H1 (cell line): ENCODE data around the gene NAT8L. TPM values are rescaled to one million over a fixed set of nuclear protein-coding genes. Genes with fewer than 3 reads are reported as not detected.

Experiments
- CTCF ChIA-PET: fragments of 300-600 bp; sonication (Branson Sonifier 250); formaldehyde crosslinking; loops from one replicate; lab custom pipeline; 2021; ENCODE audit not compliant: partially characterized antibody; lab: Charles Lee
- POLR2A ChIA-PET: fragments of 300-600 bp; sonication (Branson Sonifier 250); formaldehyde crosslinking; loops from one replicate; lab custom pipeline; 2021; ENCODE audit warnings: inconsistent platforms; ENCODE audit not compliant: partially characterized antibody; lab: Charles Lee
- DNase-seq, 2 experiments: peaks; one replicate each; pipeline versions ENCODE4 v3.0.0 to v3.0.0-alpha.2; 2010 to 2022; ENCODE audit warnings: low spot score in 2 of 2, low read depth in 1 of 2, mixed read lengths in 1 of 2
- FAIRE-seq: peaks from 2 replicates; lab custom pipeline; 2011; peaks lifted over from hg19 to GRCh38; lab: Jason Lieb, UNC
- H2AFZ ChIP-seq: 2 replicates; pipeline ENCODE4 v1.8.1; 2012; ENCODE audit warnings: low read length, inconsistent platforms
- H2AK5ac ChIP-seq: 2 replicates; pipeline ENCODE4 v1.6.1; 2013; ENCODE audit warnings: low read depth, low read length
- H2BK120ac ChIP-seq: replicated peaks from 2 replicates; pipeline ENCODE3; 2013; ENCODE audit warnings: low read depth, low read length, inconsistent platforms
- H2BK12ac ChIP-seq: 2 replicates; pipeline ENCODE4 v1.6.1; 2013; ENCODE audit warnings: low read depth, low read length
- H2BK15ac ChIP-seq: 2 replicates; pipeline ENCODE4 v1.6.1; 2013; ENCODE audit warnings: low read length
- H2BK20ac ChIP-seq: 2 replicates; pipeline ENCODE4 v1.6.1; 2013; ENCODE audit warnings: low read length
- H2BK5ac ChIP-seq: 2 replicates; pipeline ENCODE4 v1.6.1; 2013; ENCODE audit warnings: low read depth, low read length
- H3K14ac ChIP-seq: 2 replicates; pipeline ENCODE4 v1.6.1; 2013; ENCODE audit warnings: inconsistent platforms; ENCODE audit not compliant: insufficient read length
- H3K18ac ChIP-seq: 2 replicates; pipeline ENCODE4 v1.6.1; 2013; ENCODE audit warnings: low read length; ENCODE audit errors: extremely low read depth
- H3K23ac ChIP-seq: 2 replicates; pipeline ENCODE4 v1.6.1; 2013; ENCODE audit warnings: inconsistent platforms; ENCODE audit not compliant: insufficient read length
- H3K23me2 ChIP-seq: 2 replicates; pipeline ENCODE4 v1.6.1; 2013; ENCODE audit warnings: low read depth, low read length
- H3K27ac ChIP-seq: 2 replicates; pipeline ENCODE4 v1.6.1; 2011; ENCODE audit warnings: low read depth, low read length, inconsistent platforms
- H3K27me3 ChIP-seq, 4 experiments: replicated peaks in 1 of 4; 1 replicate in 1 of 4; 2 replicates in 3 of 4; pipeline versions ENCODE4 v1.6.1 to v1.8.1; 2011 to 2013; ENCODE audit warnings: low read length in 3 of 4, mild to moderate bottlenecking in 3 of 4, inconsistent platforms in 2 of 4, mixed read lengths in 2 of 4, moderate library complexity in 1 of 4; ENCODE audit not compliant: control insufficient read depth in 3 of 4, insufficient read depth in 3 of 4; ENCODE audit errors: extremely low read depth in 1 of 4
- H3K36me3 ChIP-seq, 4 experiments: 2 replicates each; pipeline versions ENCODE4 v1.6.1 to v1.8.1; 2011 to 2013; ENCODE audit warnings: mild to moderate bottlenecking in 4 of 4, low read length in 3 of 4, moderate library complexity in 2 of 4, control low read depth in 1 of 4, inconsistent platforms in 1 of 4; ENCODE audit not compliant: insufficient read depth in 4 of 4, control insufficient read depth in 2 of 4
- H3K4ac ChIP-seq: replicated peaks from 2 replicates; pipeline ENCODE3; 2013; ENCODE audit warnings: low read length, low read depth, mixed read lengths, inconsistent platforms; ENCODE audit not compliant: insufficient read length
- H3K4me1 ChIP-seq, 4 experiments: replicated peaks in 1 of 4; 1 replicate in 1 of 4; 2 replicates in 3 of 4; pipeline versions ENCODE4 v1.6.1 to v1.8.1; 2011 to 2013; ENCODE audit warnings: low read length in 3 of 4, inconsistent platforms in 2 of 4, mixed read lengths in 1 of 4; ENCODE audit not compliant: insufficient read depth in 4 of 4, control insufficient read depth in 3 of 4
- H3K4me2 ChIP-seq, 2 experiments: 2 replicates each; pipeline versions ENCODE4 v1.6.1 to v1.8.1; 2011 to 2013; ENCODE audit warnings: low read depth in 2 of 2, low read length in 2 of 2, control low read depth in 1 of 2, inconsistent platforms in 1 of 2, mild to moderate bottlenecking in 1 of 2; ENCODE audit not compliant: insufficient read depth in 1 of 2
- H3K4me3 ChIP-seq, 4 experiments: fragments of 200-600, 300-600 bp in 1 of 4; sonication (generic), shearing (Covaris generic), sonication (Bioruptor Twin) in 1 of 4; 2 replicates each; pipeline versions ENCODE4 v1.5.1 to v1.8.1; 2011 to 2016; ENCODE audit warnings: low read length in 4 of 4, low read depth in 3 of 4, control low read depth in 2 of 4, inconsistent platforms in 2 of 4, mild to moderate bottlenecking in 2 of 4, mixed read lengths in 1 of 4, moderate library complexity in 1 of 4; ENCODE audit not compliant: insufficient read depth in 2 of 4; ENCODE audit errors: extremely low read depth in 1 of 4
- H3K56ac ChIP-seq: replicated peaks from 2 replicates; pipeline ENCODE3; 2013; ENCODE audit warnings: low read depth, mild to moderate bottlenecking, mixed read lengths, low read length, inconsistent platforms; ENCODE audit not compliant: insufficient read length
- H3K79me1 ChIP-seq: 2 replicates; pipeline ENCODE4 v1.6.1; 2013; ENCODE audit warnings: low read depth, low read length, control low read depth
- H3K79me2 ChIP-seq, 2 experiments: 2 replicates each; pipeline versions ENCODE4 v1.6.1 to v1.8.1; 2012 to 2013; ENCODE audit warnings: low read length in 2 of 2, mild to moderate bottlenecking in 2 of 2, inconsistent platforms in 1 of 2; ENCODE audit not compliant: insufficient read depth in 2 of 2, control insufficient read depth in 1 of 2
- H3K9ac ChIP-seq, 4 experiments: replicated peaks in 1 of 4; 1 replicate in 1 of 4; 2 replicates in 3 of 4; pipeline versions ENCODE4 v1.6.1 to v1.8.1; 2011 to 2013; ENCODE audit warnings: low read depth in 3 of 4, low read length in 3 of 4, control low read depth in 2 of 4, mild to moderate bottlenecking in 2 of 4, moderate library complexity in 2 of 4, inconsistent platforms in 1 of 4; ENCODE audit errors: extremely low read depth in 1 of 4
- H3K9me3 ChIP-seq, 2 experiments: 2 replicates each; pipeline versions ENCODE4 v1.6.1 to v1.8.1; 2012 to 2013; ENCODE audit warnings: mild to moderate bottlenecking in 2 of 2, moderate library complexity in 2 of 2, control low read depth in 1 of 2, inconsistent platforms in 1 of 2, low read depth in 1 of 2, low read length in 1 of 2, mixed read lengths in 1 of 2; ENCODE audit not compliant: insufficient read depth in 2 of 2
- H4K20me1 ChIP-seq, 2 experiments: replicated peaks in 1 of 2; 2 replicates each; pipeline versions ENCODE3 to v1.8.1; 2011 to 2013; ENCODE audit warnings: inconsistent platforms in 2 of 2, low read length in 2 of 2, mild to moderate bottlenecking in 1 of 2; ENCODE audit not compliant: insufficient read depth in 2 of 2, control insufficient read depth in 1 of 2
- H4K5ac ChIP-seq: 2 replicates; pipeline ENCODE4 v1.6.1; 2013; ENCODE audit warnings: low read length, low read depth, mixed read lengths, inconsistent platforms; ENCODE audit not compliant: insufficient read length
- H4K8ac ChIP-seq: 2 replicates; pipeline ENCODE4 v1.8.0; 2013; ENCODE audit warnings: mild to moderate bottlenecking, moderate library complexity, low read length, inconsistent platforms; ENCODE audit not compliant: insufficient read depth; ENCODE audit errors: extremely low read depth
- H4K91ac ChIP-seq: replicated peaks from 2 replicates; pipeline ENCODE3; 2013; ENCODE audit warnings: low read length, mixed read lengths, inconsistent platforms; ENCODE audit not compliant: insufficient read length
- MAFK ChIP-seq: IDR thresholded peaks from 2 replicates; pipeline ENCODE4 v1.6.1; 2012; ENCODE audit warnings: low read depth, mild to moderate bottlenecking, improper control_type of control experiment, low read length
- SUZ12 ChIP-seq: fragments of 200-600 bp; sonication (generic); IDR thresholded peaks from 2 replicates; pipeline ENCODE4 v1.6.1; 2012; ENCODE audit warnings: mild to moderate bottlenecking, inconsistent platforms, low read length, moderate library complexity, mixed read lengths
- WGBS, 2 experiments: shearing (Covaris generic) in 1 of 2; methylation state at CpG; one replicate each; pipeline versions ENCODE4 v1.1.6 to v1.1.7; 2013 to 2015; ENCODE audit warnings: low lambda C conversion rate in 2 of 2, mixed read lengths in 2 of 2, inconsistent platforms in 1 of 2, low coverage in 1 of 2, missing lambda C conversion rate in 1 of 2; ENCODE audit not compliant: insufficient replicate concordance in 2 of 2, insufficient coverage in 1 of 2, insufficient read length in 1 of 2; ENCODE audit errors: extremely low coverage in 1 of 2, missing lambda C conversion rate in 1 of 2; 5-methylcytosine and 5-hydroxymethylcytosine counted together
- polyA plus RNA-seq, 7 experiments: library from polyadenylated mRNA; depleted of rRNA in 3 of 7; stranded (reverse) in 5 of 7; unstranded in 2 of 7; fragments of >200 nt in 5 of 7; fragments of 200-250 nt in 2 of 7; gene quantifications; 1 replicate in 5 of 7; 2 replicates in 1 of 7; 4 replicates in 1 of 7; pipeline versions ENCODE4 v1.2.1 to v1.2.3, GENCODE V29; 2011 to 2013; ENCODE audit warnings: missing spikeins in 2 of 7, mixed read lengths in 2 of 7
- total RNA-seq: library from RNA; stranded (reverse); fragmentation: NEBNext Ultra II Directional; extraction: Animal tissue kit (Norgen Biotek cat#: 25700); gene quantifications from 2 replicates; pipeline ENCODE4 v1.2.1, GENCODE V29; 2021

The NAT8L gene
- total and polyA plus RNA-seq, 2 of the 8 experiments (the other 6 are each of a cell fraction or from before 2014, with no cell fraction given) = 10.8 TPM

- Histone ChIP-seq H3K4me2 (no peak overlapping the region), H2BK15ac (no peak overlapping the region), H3K4me1 (no peaks in the 10 kb centered on the region), H3K79me2 (no peaks in the 10 kb centered on the region), H4K8ac (no peak overlapping the region), H4K20me1 (no peaks in the 10 kb centered on the region), H2AFZ (no peak overlapping the region), H4K5ac (no peak overlapping the region), H3K18ac (no peak overlapping the region), H3K23me2 (no peaks in the 10 kb centered on the region), H2BK20ac (no peak overlapping the region), H3K56ac (no peak overlapping the region), H3K9me3 (no peaks in the 10 kb centered on the region), H2BK5ac (no peak overlapping the region), H3K9ac (no peak overlapping the region), H3K27ac (no peak overlapping the region), H4K91ac (no peak overlapping the region), H3K36me3 (no peaks in the 10 kb centered on the region), H3K4ac (no peak overlapping the region), H3K4me3 (no peak overlapping the region), H2BK12ac (no peak overlapping the region), H3K27me3 (peaks cover 0 to 1% (median 0%) of the 10 kb centered on the region in 4 experiments; a peak in 1 of 7 replicates), H2BK120ac (no peak overlapping the region), H3K79me1 (no peaks in the 10 kb centered on the region), H2AK5ac (no peak overlapping the region), H3K23ac (no peak overlapping the region), H3K14ac (no peak overlapping the region)
- FAIRE-seq (no peak), DNase-seq (no peak)
- peak; percentile 43 for TF ChIP-seq MAFK
- no peak for TF ChIP-seq SUZ12
- ChIA-PET CTCF (interaction anchor here (1.3 to 1.5 kb wide), 2 partner anchors 9 to 12 kb away, joined by 3 to 4 read pairs; no protein-coding TSS in a partner anchor), POLR2A (no interaction called here)
- WGBS, 2 experiments = 88% methylated on average over 6 of the region's 6 CpGs; no CpG with 5 or more reads in 1 of the 2 experiments
Observed at GRCh38 chr4:2116687-2117400, 57.7 kb downstream of the NAT8L start.

Other genes with a start within 250 kb of the NAT8L start
- gene LETM1, start 203.2 kb upstream of the NAT8L start, total RNA-seq = 50.1 and 53.1 TPM in 2 replicates
- gene LETM1, start 203.2 kb upstream of the NAT8L start, polyA plus RNA-seq (2011; rRNA removed) = 19.8 and 30.6 TPM in 2 replicates
- gene NSD2, start 187.9 kb upstream of the NAT8L start, total RNA-seq = 129 TPM in 2 replicates
- 26.7 and 40.3 TPM in 2 replicates for gene NSD2, start 187.9 kb upstream of the NAT8L start, polyA plus RNA-seq (2011; rRNA removed)
- gene NELFA, start 50.4 kb upstream of the NAT8L start, total RNA-seq = 57.5 and 61.4 TPM in 2 replicates
- 41.8 and 61.5 TPM in 2 replicates for gene NELFA, start 50.4 kb upstream of the NAT8L start, polyA plus RNA-seq (2011; rRNA removed)
- 14.6 and 14.8 TPM in 2 replicates for gene HAUS3, start 182.8 kb downstream of the NAT8L start, total RNA-seq
- gene HAUS3, start 182.8 kb downstream of the NAT8L start, polyA plus RNA-seq (2011; rRNA removed) = 3.2 and 5.1 TPM in 2 replicates
- 1.5 and 4.2 TPM in 2 replicates for gene POLN, start 182.8 kb downstream of the NAT8L start, total RNA-seq
- gene POLN, start 182.8 kb downstream of the NAT8L start, polyA plus RNA-seq (2011; rRNA removed) = 0.82 and 0.98 TPM in 2 replicates
- 20.8 and 24.6 TPM in 2 replicates for gene MXD4, start 202.8 kb downstream of the NAT8L start, total RNA-seq
- 18.0 and 24.1 TPM in 2 replicates for gene MXD4, start 202.8 kb downstream of the NAT8L start, polyA plus RNA-seq (2011; rRNA removed)